Fibroblast of pulmonary artery (primary cell): ENCODE measurements around the gene XYLT1.
A peak's percentile ranks its signal among the peaks of the same experiment; 100 is the strongest.

Experiments
- DNase-seq: peaks from one replicate; pipeline ENCODE4 v3.0.0-alpha.2; 2010; ENCODE audit warnings: low read depth
- H3K4me3 ChIP-seq: replicated peaks from 2 replicates; pipeline ENCODE4 v1.5.1; 2011; ENCODE audit warnings: low read depth, mild to moderate bottlenecking, control low read depth, low read length, moderate library complexity
- CTCF ChIP-seq: IDR thresholded peaks from 2 replicates; pipeline ENCODE4 v1.5.1; 2011; ENCODE audit warnings: mild to moderate bottlenecking, control low read depth, low read length, inconsistent platforms; ENCODE audit errors: missing control alignments

The XYLT1 gene

DNA sequence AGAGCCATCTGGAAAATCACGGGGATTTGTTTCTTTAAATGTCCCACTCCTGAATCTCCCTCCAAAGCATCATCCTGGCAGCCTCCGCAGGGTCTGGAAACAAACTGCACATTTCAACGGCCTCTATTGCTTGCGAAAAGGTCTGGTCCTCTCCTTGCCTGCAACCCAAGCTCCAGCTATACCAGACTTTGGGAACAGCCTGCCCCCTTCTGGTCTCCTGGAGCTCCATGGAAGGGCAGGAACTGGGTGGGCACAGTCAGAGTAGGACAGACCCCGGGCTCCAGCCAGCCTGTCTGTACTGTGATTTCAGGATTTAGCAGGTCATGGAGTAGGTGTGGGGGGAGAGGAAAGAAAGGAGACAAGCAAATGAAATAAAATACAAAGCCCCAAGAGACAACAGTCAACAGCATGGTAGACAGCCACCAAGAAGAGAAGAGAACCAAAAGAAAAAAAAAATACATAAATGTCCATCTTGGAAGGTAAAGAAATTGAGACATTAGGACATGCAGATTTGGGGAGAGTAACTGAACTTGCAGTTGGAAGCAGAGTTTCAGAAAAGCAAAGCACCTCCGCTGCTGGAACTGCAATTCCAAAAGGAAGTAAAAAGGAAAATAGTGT is 2.7 kb downstream of the XYLT1 start:
- TF ChIP-seq CTCF = peak; percentile 58
- DNase-seq = peak; percentile 59

GRCh38 chr16:17466876-17467275 is 3.9 kb downstream of the XYLT1 start:
- H3K4me3 ChIP-seq = no peak overlapping the region
- DNase-seq = no peak
- TF ChIP-seq CTCF = no peak

More for the DNA sequence above, 2.7 kb downstream of the XYLT1 start:
- H3K4me3 ChIP-seq = no peak overlapping the region

DNA sequence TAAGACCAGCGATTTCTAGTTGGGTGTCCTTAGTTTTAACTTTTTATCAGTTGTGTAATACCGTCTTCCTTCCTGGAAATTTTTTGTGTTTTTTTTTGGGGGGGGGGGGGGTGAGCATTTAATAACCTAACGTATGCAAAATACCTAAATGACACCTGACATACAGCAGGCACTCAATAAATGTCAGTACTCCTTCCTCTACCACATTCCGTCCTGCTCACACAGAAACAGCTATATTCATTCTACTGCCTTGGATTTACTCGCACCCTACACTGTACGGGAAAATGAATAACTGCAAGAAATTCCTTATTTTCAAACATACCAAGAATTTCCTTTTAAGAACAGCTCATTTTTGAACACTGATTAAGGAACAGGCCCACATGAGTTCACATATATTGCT is 5.3 kb downstream of the XYLT1 start:
- no peak for DNase-seq
- no peak for TF ChIP-seq CTCF
- H3K4me3 ChIP-seq = no peak overlapping the region

DNA sequence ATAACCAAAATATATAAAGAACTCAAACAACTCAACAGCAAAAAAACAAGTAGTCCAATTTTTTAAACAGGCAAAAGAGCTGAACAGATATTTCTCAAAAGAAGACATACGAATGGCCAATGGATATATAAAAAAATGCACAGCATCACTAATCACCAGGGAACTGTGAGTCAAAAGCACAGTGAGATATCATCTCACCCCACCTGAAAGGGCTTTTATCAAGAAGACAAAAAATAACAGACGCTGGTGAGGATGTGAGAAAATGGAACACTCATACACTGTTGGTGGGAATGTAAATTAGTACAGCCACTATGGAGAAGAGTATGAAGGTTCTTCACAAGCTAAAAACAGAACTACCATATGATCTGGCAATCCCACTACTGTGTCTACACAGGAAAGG is 7.4 kb downstream of the XYLT1 start:
- TF ChIP-seq CTCF = no peak
- no peak for DNase-seq
- no peak overlapping the region for H3K4me3 ChIP-seq

GRCh38 chr16:17461951-17462729 is 8.6 kb downstream of the XYLT1 start:
- TF ChIP-seq CTCF = no peak
- DNase-seq = no peak
- H3K4me3 ChIP-seq = no peak overlapping the region

DNA sequence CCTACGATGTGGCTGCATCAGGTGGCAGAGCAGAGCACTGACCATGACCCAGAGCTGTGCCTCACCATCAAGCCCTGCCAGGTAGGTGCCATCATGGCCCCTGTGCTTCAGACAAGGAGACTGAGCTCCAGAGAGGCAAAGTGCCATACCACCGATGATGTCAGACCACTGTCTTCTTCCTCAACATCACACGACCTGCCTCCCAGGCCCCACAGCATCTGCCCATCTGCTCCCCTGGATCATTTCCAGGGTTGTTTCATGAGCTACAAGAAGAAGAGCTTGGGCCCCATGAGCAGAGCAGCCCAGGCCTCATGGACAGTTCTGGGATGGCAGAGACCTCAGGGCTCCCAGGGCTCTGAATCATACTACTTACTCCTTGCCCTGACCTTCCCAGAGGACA is 9.9 kb downstream of the XYLT1 start:
- DNase-seq = no peak
- no peak for TF ChIP-seq CTCF
- no peak overlapping the region for H3K4me3 ChIP-seq
